ENCODE measurements around the gene EFCC1.

The EFCC1 gene

GRCh38 chr3:129015388-129016105 lies 14.4 kb downstream of the EFCC1 start:
- DNase-seq, result no peak

GRCh38 chr3:129016356-129016719 lies 15.2 kb downstream of the EFCC1 start:
- DNase-seq, result peak; percentile 91

- no peak for DNase-seq
Measured at GRCh38 chr3:129016720-129017483, 15.8 kb downstream of the EFCC1 start.

- no peak for DNase-seq
Measured at GRCh38 chr3:129017484-129017899, 16.4 kb downstream of the EFCC1 start.

- no peak for DNase-seq
Measured at GRCh38 chr3:129018271-129018670, 17.2 kb downstream of the EFCC1 start.

- DNase-seq, result no peak
Measured at GRCh38 chr3:129018751-129019150, 17.6 kb downstream of the EFCC1 start.

- no peak for DNase-seq
Measured at GRCh38 chr3:129019266-129019665, 18.2 kb downstream of the EFCC1 start.

- DNase-seq, result no peak
Measured at GRCh38 chr3:129020691-129021090, 19.6 kb downstream of the EFCC1 start.

- no peak for DNase-seq
Measured at GRCh38 chr3:129021140-129021551, 20.0 kb downstream of the EFCC1 start.

GRCh38 chr3:129022114-129023007 lies 21.3 kb downstream of the EFCC1 start:
- DNase-seq, result no peak

- DNase-seq, result no peak
Measured at GRCh38 chr3:129023008-129023358, 21.9 kb downstream of the EFCC1 start.

- no peak for DNase-seq
Measured at GRCh38 chr3:129023909-129024308, 22.8 kb downstream of the EFCC1 start.

GRCh38 chr3:129025108-129025507 lies 24.0 kb downstream of the EFCC1 start:
- no peak for DNase-seq

- no peak for DNase-seq
Measured at GRCh38 chr3:129025691-129026435, 24.8 kb downstream of the EFCC1 start.

- peak; percentile 46 for DNase-seq
Measured at GRCh38 chr3:129026728-129027543, 25.8 kb downstream of the EFCC1 start.

- DNase-seq, result no peak
Measured at GRCh38 chr3:129027544-129027880, 26.4 kb downstream of the EFCC1 start.

- no peak for DNase-seq
Measured at GRCh38 chr3:129028866-129029265, 27.8 kb downstream of the EFCC1 start.

GRCh38 chr3:129030611-129031010 lies 29.5 kb downstream of the EFCC1 start:
- no peak for DNase-seq

- DNase-seq, result no peak
Measured at GRCh38 chr3:129031476-129032215, 30.5 kb downstream of the EFCC1 start.

GRCh38 chr3:129032716-129033115 lies 31.6 kb downstream of the EFCC1 start:
- no peak for DNase-seq

GRCh38 chr3:129033151-129033550 lies 32.0 kb downstream of the EFCC1 start:
- no peak for DNase-seq

Measured in SHP77 treated with DMSO at 0.1 percent for 48 hours (cell line).